ENCODE data around the gene PSME2.

PSME2 gene

GRCh38 chr14:24195186-24196070, 49.0 kb upstream of the PSME2 start, which contains the start of gene TM9SF1 (continued):
- TF ChIP-seq ZNF394 (tag by site-specific recombination; IDR thresholded peaks at IDR 0.05; ENCODE audit: borderline replicate concordance) (peak; percentile 52; the same call in 1 of the 2 replicates), ZNF423 (tag by site-specific recombination; IDR thresholded peaks at IDR 0.05) (peak; percentile 100), REPIN1 (tag by site-specific recombination; IDR thresholded peaks at IDR 0.05; ENCODE audit: low read depth) (no peak), YY1 (tag by site-specific recombination; IDR thresholded peaks at IDR 0.05) (peak; percentile 49), KLF10 (tag by site-specific recombination; IDR thresholded peaks at IDR 0.05) (peak; percentile 64; the same call in 1 of the 2 replicates), GLIS1 (tag by site-specific recombination; IDR thresholded peaks at IDR 0.05) (peak; percentile 87), ZNF561 (tag by site-specific recombination; IDR thresholded peaks at IDR 0.05; ENCODE audit: borderline replicate concordance) (peak; percentile 84), ZNF843 (tag by site-specific recombination; IDR thresholded peaks at IDR 0.05) (peak; percentile 34; the same call in 1 of the 2 replicates), ZNF660 (tag by site-specific recombination; IDR thresholded peaks at IDR 0.05) (0 out of 2 replicates have a peak, but pooled peaks have one; percentile 20), ZNF747 (tag by site-specific recombination; IDR thresholded peaks at IDR 0.05) (no peak), ZNF2 (tag by site-specific recombination; IDR thresholded peaks at IDR 0.05) (0 out of 2 replicates have a peak, but pooled peaks have one; percentile 63), ZBTB26 (tag by site-specific recombination; optimal IDR thresholded peaks at IDR 0.05) (peak; percentile 84), ZNF324 (tag by site-specific recombination; IDR thresholded peaks at IDR 0.05) (peak; percentile 88; the same call in 1 of the 2 replicates), ZXDB (tag by site-specific recombination; IDR thresholded peaks at IDR 0.05) (peak; percentile 99), FEZF1 (tag by site-specific recombination; IDR thresholded peaks at IDR 0.05) (no peak; the same call in 1 of the 2 replicates), SETDB1 (IDR thresholded peaks at IDR 0.05; ENCODE audit: insufficient read length, low read length) (peak; percentile 19), ZBTB6 (tag by site-specific recombination; IDR thresholded peaks at IDR 0.05) (peak; percentile 64; the same call in 1 of the 2 replicates), ZNF621 (tag by site-specific recombination; IDR thresholded peaks at IDR 0.05) (no peak), KLF8 (tag by site-specific recombination; IDR thresholded peaks at IDR 0.05) (peak; percentile 83; the same call in 1 of the 2 replicates), ZNF785 (tag by site-specific recombination; IDR thresholded peaks at IDR 0.05) (no peak), ZNF221 (tag by site-specific recombination; IDR thresholded peaks at IDR 0.05; ENCODE audit: borderline replicate concordance) (no peak), ZSCAN4 (tag by site-specific recombination; IDR thresholded peaks at IDR 0.05) (peak; percentile 49; the same call in 1 of the 2 replicates), SP2 (tag by site-specific recombination; IDR thresholded peaks at IDR 0.05) (peak; percentile 71), ZNF707 (tag by site-specific recombination; IDR thresholded peaks at IDR 0.05) (no peak), SCRT1 (tag by site-specific recombination; IDR thresholded peaks at IDR 0.05; ENCODE audit: borderline replicate concordance) (peak; percentile 77), GLI2 (tag by site-specific recombination; IDR thresholded peaks at IDR 0.05; ENCODE audit: borderline replicate concordance, low read depth) (peak; percentile 6; the same call in 1 of the 2 replicates)
- TF ChIP-seq, protein P1, sequence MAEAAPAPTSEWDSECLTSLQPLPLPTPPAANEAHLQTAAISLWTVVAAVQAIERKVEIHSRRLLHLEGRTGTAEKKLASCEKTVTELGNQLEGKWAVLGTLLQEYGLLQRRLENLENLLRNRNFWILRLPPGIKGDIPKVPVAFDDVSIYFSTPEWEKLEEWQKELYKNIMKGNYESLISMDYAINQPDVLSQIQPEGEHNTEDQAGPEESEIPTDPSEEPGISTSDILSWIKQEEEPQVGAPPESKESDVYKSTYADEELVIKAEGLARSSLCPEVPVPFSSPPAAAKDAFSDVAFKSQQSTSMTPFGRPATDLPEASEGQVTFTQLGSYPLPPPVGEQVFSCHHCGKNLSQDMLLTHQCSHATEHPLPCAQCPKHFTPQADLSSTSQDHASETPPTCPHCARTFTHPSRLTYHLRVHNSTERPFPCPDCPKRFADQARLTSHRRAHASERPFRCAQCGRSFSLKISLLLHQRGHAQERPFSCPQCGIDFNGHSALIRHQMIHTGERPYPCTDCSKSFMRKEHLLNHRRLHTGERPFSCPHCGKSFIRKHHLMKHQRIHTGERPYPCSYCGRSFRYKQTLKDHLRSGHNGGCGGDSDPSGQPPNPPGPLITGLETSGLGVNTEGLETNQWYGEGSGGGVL (tag by site-specific recombination; IDR thresholded peaks at IDR 0.05) = peak; percentile 23
- TF ChIP-seq, protein P2, sequence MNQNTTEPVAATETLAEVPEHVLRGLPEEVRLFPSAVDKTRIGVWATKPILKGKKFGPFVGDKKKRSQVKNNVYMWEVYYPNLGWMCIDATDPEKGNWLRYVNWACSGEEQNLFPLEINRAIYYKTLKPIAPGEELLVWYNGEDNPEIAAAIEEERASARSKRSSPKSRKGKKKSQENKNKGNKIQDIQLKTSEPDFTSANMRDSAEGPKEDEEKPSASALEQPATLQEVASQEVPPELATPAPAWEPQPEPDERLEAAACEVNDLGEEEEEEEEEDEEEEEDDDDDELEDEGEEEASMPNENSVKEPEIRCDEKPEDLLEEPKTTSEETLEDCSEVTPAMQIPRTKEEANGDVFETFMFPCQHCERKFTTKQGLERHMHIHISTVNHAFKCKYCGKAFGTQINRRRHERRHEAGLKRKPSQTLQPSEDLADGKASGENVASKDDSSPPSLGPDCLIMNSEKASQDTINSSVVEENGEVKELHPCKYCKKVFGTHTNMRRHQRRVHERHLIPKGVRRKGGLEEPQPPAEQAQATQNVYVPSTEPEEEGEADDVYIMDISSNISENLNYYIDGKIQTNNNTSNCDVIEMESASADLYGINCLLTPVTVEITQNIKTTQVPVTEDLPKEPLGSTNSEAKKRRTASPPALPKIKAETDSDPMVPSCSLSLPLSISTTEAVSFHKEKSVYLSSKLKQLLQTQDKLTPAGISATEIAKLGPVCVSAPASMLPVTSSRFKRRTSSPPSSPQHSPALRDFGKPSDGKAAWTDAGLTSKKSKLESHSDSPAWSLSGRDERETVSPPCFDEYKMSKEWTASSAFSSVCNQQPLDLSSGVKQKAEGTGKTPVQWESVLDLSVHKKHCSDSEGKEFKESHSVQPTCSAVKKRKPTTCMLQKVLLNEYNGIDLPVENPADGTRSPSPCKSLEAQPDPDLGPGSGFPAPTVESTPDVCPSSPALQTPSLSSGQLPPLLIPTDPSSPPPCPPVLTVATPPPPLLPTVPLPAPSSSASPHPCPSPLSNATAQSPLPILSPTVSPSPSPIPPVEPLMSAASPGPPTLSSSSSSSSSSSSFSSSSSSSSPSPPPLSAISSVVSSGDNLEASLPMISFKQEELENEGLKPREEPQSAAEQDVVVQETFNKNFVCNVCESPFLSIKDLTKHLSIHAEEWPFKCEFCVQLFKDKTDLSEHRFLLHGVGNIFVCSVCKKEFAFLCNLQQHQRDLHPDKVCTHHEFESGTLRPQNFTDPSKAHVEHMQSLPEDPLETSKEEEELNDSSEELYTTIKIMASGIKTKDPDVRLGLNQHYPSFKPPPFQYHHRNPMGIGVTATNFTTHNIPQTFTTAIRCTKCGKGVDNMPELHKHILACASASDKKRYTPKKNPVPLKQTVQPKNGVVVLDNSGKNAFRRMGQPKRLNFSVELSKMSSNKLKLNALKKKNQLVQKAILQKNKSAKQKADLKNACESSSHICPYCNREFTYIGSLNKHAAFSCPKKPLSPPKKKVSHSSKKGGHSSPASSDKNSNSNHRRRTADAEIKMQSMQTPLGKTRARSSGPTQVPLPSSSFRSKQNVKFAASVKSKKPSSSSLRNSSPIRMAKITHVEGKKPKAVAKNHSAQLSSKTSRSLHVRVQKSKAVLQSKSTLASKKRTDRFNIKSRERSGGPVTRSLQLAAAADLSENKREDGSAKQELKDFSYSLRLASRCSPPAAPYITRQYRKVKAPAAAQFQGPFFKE (tag by site-specific recombination; IDR thresholded peaks at IDR 0.05; ENCODE audit: borderline replicate concordance) = 0 out of 2 replicates have a peak, but pooled peaks have one; percentile 65
